Measurements from ENCODE around the gene RAB13.

The RAB13 gene

DNA sequence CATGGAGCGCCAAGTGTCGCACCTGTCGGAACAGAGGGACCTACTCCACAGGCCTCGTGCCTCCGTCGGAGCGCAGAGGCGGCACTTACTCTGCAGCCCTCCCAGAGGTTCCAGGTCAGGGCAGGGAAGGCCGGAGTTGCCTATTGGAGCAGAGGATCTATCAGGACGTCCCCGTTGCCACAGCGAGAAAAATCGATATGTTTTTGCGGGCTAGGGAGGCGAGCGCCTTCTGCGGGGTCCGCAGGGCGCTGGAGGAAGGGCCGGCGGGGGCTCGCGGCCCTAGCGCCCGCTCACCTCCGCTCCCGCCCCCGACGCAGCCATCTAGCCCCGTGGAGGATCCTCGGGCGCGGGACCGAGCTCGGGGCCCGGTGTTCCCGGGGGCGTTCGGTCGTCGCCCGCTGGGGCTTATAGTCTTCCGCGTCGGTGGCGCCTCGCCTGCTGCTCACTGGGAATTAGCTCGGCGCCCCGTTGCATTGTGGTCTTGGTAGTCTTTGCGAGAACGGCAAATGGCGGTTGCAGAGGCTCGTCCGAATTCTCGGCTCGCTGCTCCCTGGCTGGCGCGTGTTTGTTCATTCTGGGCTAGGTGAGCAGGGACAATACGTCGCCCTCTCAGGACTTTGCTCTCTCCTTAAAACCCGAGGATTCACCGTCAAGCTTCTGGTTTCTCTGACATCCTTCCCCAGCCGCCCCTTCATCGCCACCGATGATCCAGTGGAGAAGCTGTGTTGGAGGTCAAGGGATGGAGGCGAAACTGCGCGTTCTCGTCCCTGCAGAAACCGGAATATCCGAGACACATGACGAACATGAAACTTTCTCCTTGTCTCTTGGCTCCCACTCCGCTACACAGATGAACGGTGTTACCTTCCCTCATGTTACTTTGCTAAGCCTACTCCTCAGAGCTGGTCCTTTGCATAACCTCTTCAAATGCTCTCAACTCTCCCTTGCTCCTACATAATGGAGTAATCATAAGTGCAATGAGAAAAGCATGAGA lies 8.6 kb downstream of the RAB13 start, which contains the start of gene JTB:
Gene JTB, minus strand, starts transcription at position 425 of the 991 bp plus-strand sequence. Its CDS starts 422 bp downstream, at position 3.
- peak; percentile 96 for DNase-seq

- no peak for DNase-seq
Observed at GRCh38 chr1:153976819-153977249, 9.3 kb downstream of the RAB13 start.

DNA sequence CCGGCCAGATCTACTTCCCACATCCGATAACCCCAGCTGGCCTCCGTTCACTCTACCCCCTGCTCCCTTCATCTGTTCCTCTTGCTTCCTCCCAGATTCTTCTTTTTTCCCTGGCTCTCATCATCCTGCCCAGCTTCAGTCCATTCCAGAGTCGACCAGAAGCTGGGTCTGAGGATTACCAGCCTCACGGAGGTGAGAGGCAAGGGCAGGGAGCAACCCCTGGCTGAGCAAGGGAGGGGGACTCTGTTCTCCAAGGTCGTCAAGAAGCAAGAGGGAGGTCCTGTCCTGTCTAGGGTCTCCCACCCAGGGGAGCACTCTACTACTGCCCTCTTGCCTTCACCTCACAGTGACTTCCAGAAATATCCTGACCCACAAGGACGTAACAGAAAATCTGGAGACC lies 12.6 kb downstream of the RAB13 start:
- no peak for DNase-seq

DNA sequence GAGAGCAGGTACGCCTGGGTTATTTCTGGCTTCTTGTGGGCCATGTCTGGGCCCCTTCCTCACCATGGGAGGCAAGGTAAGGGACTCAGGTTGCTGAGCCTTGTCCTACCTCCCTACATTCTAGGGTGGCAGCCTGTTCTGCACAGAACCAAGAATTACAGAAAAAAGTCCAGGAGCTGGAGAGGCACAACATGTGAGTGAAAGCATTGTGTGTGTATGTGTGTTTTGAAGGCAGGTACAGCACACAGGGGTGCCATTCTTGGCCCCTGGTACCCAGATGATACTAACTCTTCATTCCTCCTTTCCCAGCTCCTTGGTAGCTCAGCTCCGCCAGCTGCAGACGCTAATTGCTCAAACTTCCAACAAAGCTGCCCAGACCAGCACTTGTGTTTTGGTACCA lies 13.1 kb downstream of the RAB13 start:
- DNase-seq = no peak

GRCh38 chr1:153970346-153970745 lies 15.8 kb downstream of the RAB13 start:
- no peak for DNase-seq

DNA sequence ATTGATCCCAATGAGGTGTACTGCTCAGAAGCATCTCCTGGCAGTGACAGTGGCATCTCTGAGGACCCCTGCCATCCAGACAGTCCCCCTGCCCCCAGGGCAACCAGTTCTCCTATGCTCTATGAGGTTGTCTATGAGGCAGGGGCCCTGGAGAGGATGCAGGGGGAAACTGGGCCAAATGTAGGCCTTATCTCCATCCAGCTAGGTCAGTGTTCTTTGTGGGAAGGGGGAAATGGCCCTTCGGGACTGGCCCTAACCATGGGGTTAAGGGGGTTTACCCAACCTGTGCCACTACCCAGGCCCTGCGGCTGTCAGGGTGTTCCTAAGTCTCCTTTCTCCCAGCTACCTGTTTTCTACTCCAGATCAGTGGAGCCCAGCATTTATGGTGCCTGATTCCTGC lies 17.2 kb downstream of the RAB13 start:
- DNase-seq = no peak

DNA sequence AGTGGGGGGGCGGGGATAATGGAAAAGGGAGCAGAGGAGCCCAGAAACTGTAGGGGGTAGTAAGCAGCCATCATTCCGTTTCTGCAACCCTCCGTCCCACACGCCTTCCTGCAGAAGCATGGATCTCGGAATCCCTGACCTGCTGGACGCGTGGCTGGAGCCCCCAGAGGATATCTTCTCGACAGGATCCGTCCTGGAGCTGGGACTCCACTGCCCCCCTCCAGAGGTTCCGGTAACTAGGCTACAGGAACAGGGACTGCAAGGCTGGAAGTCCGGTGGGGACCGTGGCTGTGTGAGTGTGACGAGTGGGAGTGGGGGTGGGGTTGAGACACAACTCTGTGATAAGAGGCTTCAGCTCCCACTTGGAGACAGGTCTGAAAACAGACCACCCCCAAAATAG lies 17.7 kb downstream of the RAB13 start:
- DNase-seq = peak; percentile 50

GRCh38 chr1:153968000-153968363 lies 18.2 kb downstream of the RAB13 start:
- no peak for DNase-seq

DNA sequence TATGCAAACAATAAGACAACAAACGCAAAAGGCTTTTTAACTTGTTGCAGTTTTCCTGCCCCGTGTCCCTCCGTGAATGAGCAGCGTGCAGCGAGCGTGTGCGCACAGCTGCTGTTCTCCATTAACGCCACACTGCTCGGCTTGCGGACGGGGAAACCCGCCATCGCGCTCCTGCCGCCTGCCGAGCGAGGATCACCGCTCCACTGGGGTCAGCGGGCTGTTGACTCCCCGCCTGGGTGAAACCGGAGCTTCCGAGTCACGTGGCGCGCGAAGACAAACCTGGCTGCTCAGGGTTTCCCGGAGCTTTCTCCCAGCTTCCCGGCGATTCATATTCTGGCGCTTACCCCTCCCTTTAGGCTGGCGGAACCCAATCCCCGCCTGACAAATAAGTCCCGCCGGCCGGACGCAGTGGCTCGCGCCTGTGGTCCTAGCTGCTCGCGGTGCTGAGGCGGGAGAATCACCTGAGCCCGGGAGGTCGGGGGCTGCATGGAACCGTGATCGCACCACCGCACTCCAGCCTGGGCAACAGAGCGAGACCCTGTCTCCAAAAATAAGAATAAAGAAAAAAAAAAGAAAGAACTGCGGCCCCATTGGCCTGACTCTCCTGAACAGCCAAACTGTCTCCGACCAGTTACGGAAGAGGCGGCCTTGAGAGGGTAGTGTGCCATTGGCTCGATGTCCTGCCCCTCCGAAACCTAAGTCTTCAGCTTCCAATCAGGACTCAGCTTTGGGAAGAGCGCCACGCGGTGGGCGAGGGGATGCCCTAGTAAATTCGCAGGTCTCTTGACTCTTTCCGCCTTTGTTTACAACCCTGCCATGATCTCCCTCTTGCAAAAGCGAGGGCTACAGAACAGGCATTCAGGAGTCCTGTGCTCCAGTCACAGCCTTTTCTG lies 18.8 kb downstream of the RAB13 start, which contains the start of gene CREB3L4:
Gene CREB3L4, plus strand, starts transcription at position 796 of the 893 bp plus-strand sequence. CDS start 624 bp downstream, outside the sequence.
- DNase-seq = peak; percentile 98

DNA sequence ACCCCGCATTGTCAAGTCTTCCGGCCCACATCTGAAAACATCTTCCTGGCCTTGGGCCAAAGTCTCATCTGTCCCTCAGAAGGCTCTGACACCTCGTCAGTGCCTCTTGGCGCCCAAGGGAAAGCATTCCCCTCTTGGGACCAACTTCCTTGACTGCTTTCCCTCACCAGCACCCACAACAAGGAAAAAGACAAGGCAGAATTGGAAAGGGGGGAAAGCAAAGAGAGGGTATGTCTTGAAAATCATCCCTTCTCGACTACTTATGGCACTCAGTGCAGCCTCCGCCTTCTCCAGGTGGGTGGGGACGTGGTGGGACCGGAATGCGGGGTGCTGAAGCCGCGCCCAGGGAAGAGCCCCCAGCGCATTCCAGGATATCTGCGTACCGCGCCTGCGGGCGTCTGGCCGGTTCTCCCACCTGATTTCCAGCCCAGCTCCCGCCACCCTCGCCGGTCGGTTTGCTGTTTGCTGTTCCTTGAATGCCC lies 22.2 kb downstream of the RAB13 start:
- DNase-seq = no peak

GRCh38 chr1:153963030-153963849 lies 22.9 kb downstream of the RAB13 start, which contains the start of gene SLC39A1:
TSS of gene SLC39A1 (minus strand) at chr1:153963537. CDS start at chr1:153962715, 822 bp downstream.
- DNase-seq = peak; percentile 100

DNA sequence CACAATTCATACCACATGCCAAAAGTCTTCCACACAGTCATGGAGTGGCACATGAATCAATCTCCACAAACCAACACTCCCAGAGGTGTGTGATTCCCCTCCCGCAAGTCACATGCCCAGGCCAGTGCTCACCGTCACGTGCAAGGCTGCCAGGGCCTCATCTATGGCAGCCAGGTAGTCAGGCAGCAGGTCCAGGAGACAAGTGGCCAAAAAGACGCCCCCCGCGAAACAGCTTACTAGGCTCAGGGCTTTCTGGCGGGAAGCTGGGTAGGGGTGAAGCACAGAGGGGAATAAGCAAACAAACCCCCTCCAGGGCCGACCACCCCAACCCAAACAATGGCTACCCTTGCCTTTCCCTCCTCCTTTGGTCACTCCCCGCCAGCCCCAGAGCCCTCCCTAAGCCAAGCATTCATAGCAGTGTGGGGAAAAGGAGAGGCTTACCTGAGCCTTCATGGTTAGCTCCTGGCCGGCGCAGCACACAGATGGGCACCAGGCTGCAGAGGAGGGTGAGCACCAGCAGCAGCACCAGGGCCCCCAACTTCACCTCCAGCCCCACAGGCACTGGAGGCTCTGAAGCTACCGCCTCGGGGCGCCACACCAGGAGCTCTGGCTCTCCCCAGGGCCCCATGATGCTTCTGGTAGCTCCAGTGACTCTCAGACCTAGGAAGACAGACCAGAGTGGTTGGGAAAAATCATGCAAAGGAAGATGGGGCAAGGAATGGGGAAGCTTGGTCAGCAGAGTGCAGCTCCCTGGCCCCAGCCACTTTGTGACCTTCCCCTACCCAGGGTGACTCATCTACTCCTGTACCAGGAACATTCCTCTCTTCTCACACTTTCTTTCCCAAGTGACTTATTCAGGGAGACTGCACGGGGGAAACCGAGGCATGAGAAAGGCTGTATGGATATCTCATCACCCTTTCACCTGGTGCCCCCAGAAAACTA lies 23.8 kb downstream of the RAB13 start:
- no peak for DNase-seq

- no peak for DNase-seq
Observed at GRCh38 chr1:153961421-153961820, 24.7 kb downstream of the RAB13 start.

GRCh38 chr1:153960206-153960605 lies 25.9 kb downstream of the RAB13 start:
- no peak for DNase-seq

DNA sequence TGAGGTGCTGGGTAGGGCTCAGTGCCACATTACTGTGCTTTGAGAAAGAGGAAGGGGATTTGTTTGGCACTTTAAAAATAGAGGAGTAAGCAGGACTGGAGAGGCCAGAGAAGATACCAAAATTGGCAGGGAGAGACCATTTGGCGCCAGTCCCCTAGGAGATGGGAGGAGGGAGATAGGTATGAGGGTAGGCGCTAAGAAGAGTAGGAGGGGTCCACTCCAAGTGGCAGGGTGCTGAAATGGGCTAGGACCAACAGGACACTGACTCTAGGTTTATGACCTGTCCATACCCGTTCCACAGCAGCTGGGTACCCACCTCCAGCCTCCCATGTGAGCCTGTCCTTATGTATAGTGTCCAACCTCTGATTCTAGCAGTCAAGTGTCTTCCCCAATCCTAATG lies 26.7 kb downstream of the RAB13 start:
- no peak for DNase-seq

GRCh38 chr1:153958961-153959260 lies 27.2 kb downstream of the RAB13 start:
- no peak for DNase-seq

GRCh38 chr1:153958111-153958960 lies 27.8 kb downstream of the RAB13 start, which contains the start of gene CRTC2:
TSS of gene CRTC2 (minus strand) at chr1:153958612. CDS start at chr1:153958497, 115 bp downstream.
- peak; percentile 99 for DNase-seq

DNA sequence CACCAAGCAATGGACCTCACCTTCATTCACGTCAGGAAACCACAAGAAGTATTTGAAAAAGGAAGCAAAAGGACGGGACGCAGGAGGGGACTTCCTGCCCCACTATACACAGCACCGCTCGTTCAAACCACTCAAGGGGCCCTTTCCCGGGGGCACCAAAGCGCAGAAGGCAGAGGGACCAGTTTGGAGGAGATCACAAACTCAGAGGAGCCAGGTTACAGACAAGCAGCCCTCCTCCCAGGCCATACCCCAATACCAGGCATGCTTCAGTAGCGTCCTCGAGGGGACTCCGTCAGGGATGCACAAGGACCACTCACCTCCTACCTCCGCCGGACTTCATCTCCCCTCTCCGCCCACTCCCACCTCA lies 28.4 kb downstream of the RAB13 start:
- no peak for DNase-seq

- DNase-seq = no peak
Observed at GRCh38 chr1:153956997-153957715, 29.0 kb downstream of the RAB13 start.

All from eye (tissue), 1 donor.